B cell (primary cell): ENCODE measurements around the gene HAUS7. TPM values are rescaled to one million over a fixed set of nuclear protein-coding genes. Genes with fewer than 3 reads are reported as not detected.

Experiments used
- ATAC-seq: fragments of 200-7000 bp; cut with Tn5 transposase; one replicate; pipeline ENCODE4 v1.10.0; 2021; ENCODE audit warnings: low read depth, mild to moderate bottlenecking, moderate number of reproducible peaks, moderate library complexity
- CTCF ChIA-PET: fragments of 350-600 bp; sonication (Branson Sonifier 250); formaldehyde crosslinking; loops from one replicate; lab custom pipeline; 2021; ENCODE audit warnings: antibody characterized with exemption, inconsistent platforms; lab: Charles Lee
- POLR2A ChIA-PET: fragments of 350-600 bp; sonication (Branson Sonifier 250); formaldehyde crosslinking; loops from one replicate; lab custom pipeline; 2021; ENCODE audit warnings: antibody characterized with exemption; lab: Charles Lee
- DNase-seq: peaks from one replicate; pipeline ENCODE4 v3.0.0; 2013
- H2AFZ ChIP-seq: 2 replicates; pipeline ENCODE4 v1.6.1; 2012; ENCODE audit warnings: mild to moderate bottlenecking, low read depth, low read length; ENCODE audit not compliant: insufficient read depth, poor library complexity, severe bottlenecking
- H3K27ac ChIP-seq, 2 donors: 1 replicate in 1 of 2; 2 replicates in 1 of 2; pipeline ENCODE4 v1.5.1; 2012 to 2013; ENCODE audit warnings: low read length in 2 of 2, mild to moderate bottlenecking in 2 of 2, moderate library complexity in 1 of 2
- H3K27me3 ChIP-seq, 4 experiments: fragments of 200-600 bp in 1 of 4; sonication (generic) in 1 of 4; replicated peaks in 1 of 4; 1 replicate in 2 of 4; 2 replicates in 2 of 4; pipeline versions ENCODE4 v1.6.1 to v1.7.0; 2013 to 2016; ENCODE audit warnings: low read length in 3 of 4, mild to moderate bottlenecking in 2 of 4, mixed read lengths in 1 of 4, moderate library complexity in 1 of 4; ENCODE audit not compliant: insufficient read depth in 4 of 4, control insufficient read depth in 3 of 4; ENCODE audit errors: control extremely low read depth in 1 of 4
- H3K36me3 ChIP-seq, 2 experiments: replicated peaks in 1 of 2; 1 replicate in 1 of 2; 2 replicates in 1 of 2; pipeline versions ENCODE4 v1.6.1 to v1.7.1; 2013; ENCODE audit warnings: low read length in 1 of 2; ENCODE audit not compliant: insufficient read depth in 2 of 2, control insufficient read depth in 1 of 2; ENCODE audit errors: control extremely low read depth in 1 of 2, extremely low read depth in 1 of 2
- H3K4me1 ChIP-seq, 2 donors: fragments of 200-600 bp in 1 of 2; sonication (generic) in 1 of 2; 1 replicate in 1 of 2; 2 replicates in 1 of 2; pipeline versions ENCODE4 v1.5.1 to v1.6.1; 2013 to 2017; ENCODE audit warnings: low read length in 2 of 2; ENCODE audit not compliant: control insufficient read depth in 2 of 2, insufficient read depth in 2 of 2
- H3K4me2 ChIP-seq: replicated peaks from 2 replicates; pipeline ENCODE3; 2012; ENCODE audit warnings: mild to moderate bottlenecking, low read depth, low read length; ENCODE audit not compliant: poor library complexity, severe bottlenecking
- H3K4me3 ChIP-seq, 5 experiments: fragments of 200-600 bp in 1 of 5; sonication (generic) in 1 of 5; 1 replicate in 3 of 5; 2 replicates in 2 of 5; pipeline versions ENCODE4 v1.5.1 to v1.7.0; 2011 to 2016; ENCODE audit warnings: low read length in 4 of 5, mild to moderate bottlenecking in 4 of 5, low read depth in 2 of 5, control low read depth in 1 of 5, moderate library complexity in 1 of 5; ENCODE audit not compliant: insufficient read depth in 1 of 5; ENCODE audit errors: control extremely low read depth in 1 of 5, extremely low read depth in 1 of 5
- H3K79me2 ChIP-seq: fragments of 200-600 bp; sonication (generic); one replicate; pipeline ENCODE4 v1.6.0; 2016; ENCODE audit warnings: low read length; ENCODE audit not compliant: control insufficient read depth, insufficient read depth
- H3K9ac ChIP-seq: fragments of 200-600 bp; sonication (generic); 2 replicates; pipeline ENCODE4 v1.6.1; 2017; ENCODE audit warnings: mild to moderate bottlenecking, low read length, moderate library complexity
- H3K9me3 ChIP-seq, 3 donors: one replicate each; pipeline versions ENCODE4 v1.6.1 to v1.7.1; 2013; ENCODE audit warnings: low read length in 2 of 3; ENCODE audit not compliant: control insufficient read depth in 2 of 3, insufficient read depth in 1 of 3; ENCODE audit errors: control extremely low read depth in 1 of 3
- H4K20me1 ChIP-seq: 2 replicates; pipeline ENCODE4 v1.6.0; 2012; ENCODE audit warnings: mild to moderate bottlenecking, low read length; ENCODE audit not compliant: insufficient read depth, control insufficient read depth, poor library complexity, severe bottlenecking
- H3K27ac Mint-ChIP-seq: one replicate; pipeline ENCODE4 v1.8.0; 2021; ENCODE audit warnings: mixed read lengths
- H3K27me3 Mint-ChIP-seq: one replicate; pipeline ENCODE4 v1.8.0; 2021; ENCODE audit warnings: mixed read lengths
- H3K4me1 Mint-ChIP-seq: one replicate; pipeline ENCODE4 v1.8.0; 2021; ENCODE audit warnings: mixed read lengths
- H3K4me3 Mint-ChIP-seq: one replicate; pipeline ENCODE4 v1.8.0; 2021; ENCODE audit warnings: mixed read lengths
- H3K9me3 Mint-ChIP-seq: one replicate; pipeline ENCODE4 v1.8.0; 2022; ENCODE audit warnings: mixed read lengths; ENCODE audit not compliant: insufficient read depth
- EZH2 ChIP-seq: IDR thresholded peaks from 2 replicates; pipeline ENCODE4 v1.6.1; 2012; ENCODE audit warnings: borderline replicate concordance, low read depth, mild to moderate bottlenecking, moderate library complexity, low read length; ENCODE audit not compliant: insufficient read depth, poor library complexity, severe bottlenecking
- WGBS: methylation state at CpG from one replicate; pipeline ENCODE4 v1.1.5; 2013; ENCODE audit warnings: missing lambda C conversion rate; ENCODE audit not compliant: insufficient coverage; 5-methylcytosine and 5-hydroxymethylcytosine counted together
- intact Hi-C: fragments of 100-400 bp; cut with micrococcal nuclease; formaldehyde crosslinking; loops from one replicate; pipeline ENCODE4 v1.10.0; 2022
- polyA plus RNA-seq: library from polyadenylated mRNA; depleted of rRNA; stranded (reverse); fragments of >200 nt; gene quantifications from 2 replicates; pipeline ENCODE4 v1.2.3, GENCODE V29; 2012
- total RNA-seq, 2 donors: library from RNA; stranded (reverse); fragments of 120-200 nt in 1 of 2; gene quantifications; 1 replicate in 1 of 2; 2 replicates in 1 of 2; pipeline versions ENCODE4 v1.2.3 to v1.2.4, GENCODE V29; 2013 to 2022
- TF ChIP-seq, protein P1 (sequence below): fragments of 200-600 bp; IDR thresholded peaks from one replicate; pipeline ENCODE4 v1.8.0; 2022; ENCODE audit warnings: antibody characterized with exemption, mild to moderate bottlenecking

HAUS7 gene
- total and polyA plus RNA-seq, 2 donors (not counting 1 experiment from before 2014, with no cell fraction given), result 25.2 to 26.9 TPM

DNA sequence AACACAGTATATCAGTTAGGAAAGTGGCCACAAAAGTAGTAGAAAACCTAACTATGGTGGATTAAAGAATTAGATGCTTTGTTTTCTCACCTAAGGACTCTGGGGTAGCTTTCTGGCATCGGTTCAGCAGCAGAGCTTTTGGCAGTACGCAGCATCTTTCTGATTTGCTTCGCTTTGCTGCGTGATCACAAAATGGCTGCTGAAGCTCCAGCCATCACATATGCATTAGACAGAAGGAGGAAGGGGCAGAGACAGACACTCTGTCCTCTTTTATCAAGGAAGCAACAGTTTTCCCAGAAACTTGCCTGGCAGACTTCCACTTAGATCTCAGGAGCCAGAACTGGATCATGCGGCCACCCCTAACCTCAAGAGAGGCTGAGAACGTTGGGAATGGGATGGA is 39.6 kb downstream of the HAUS7 start:
- intact Hi-C loops, result no loop called here
- Histone ChIP-seq H3K4me3 (no peak overlapping the region), H3K79me2 (no peaks in the 10 kb centered on the region), H3K4me1 (no peaks in the 10 kb centered on the region), H3K4me2 (no peak overlapping the region), H4K20me1 (no peaks in the 10 kb centered on the region), H2AFZ (no peak overlapping the region), H3K9me3 (peaks cover 0 to 5% (median 0%) of the 10 kb centered on the region in 3 donors), H3K36me3 (no peaks in the 10 kb centered on the region), H3K27ac (no peak overlapping the region), H3K9ac (no peak overlapping the region), H3K27me3 (no peaks in the 10 kb centered on the region)
- ATAC-seq (no peak), DNase-seq (no peak)
- ChIA-PET CTCF (no interaction called here), POLR2A (no interaction called here)
- Mint-ChIP-seq H3K27ac (no peak overlapping the region), H3K4me3 (no peak overlapping the region), H3K27me3 (peaks cover 3% of the 10 kb centered on the region), H3K4me1 (no peaks in the 10 kb centered on the region), H3K9me3 (no peaks in the 10 kb centered on the region)
- TF ChIP-seq, protein P1, sequence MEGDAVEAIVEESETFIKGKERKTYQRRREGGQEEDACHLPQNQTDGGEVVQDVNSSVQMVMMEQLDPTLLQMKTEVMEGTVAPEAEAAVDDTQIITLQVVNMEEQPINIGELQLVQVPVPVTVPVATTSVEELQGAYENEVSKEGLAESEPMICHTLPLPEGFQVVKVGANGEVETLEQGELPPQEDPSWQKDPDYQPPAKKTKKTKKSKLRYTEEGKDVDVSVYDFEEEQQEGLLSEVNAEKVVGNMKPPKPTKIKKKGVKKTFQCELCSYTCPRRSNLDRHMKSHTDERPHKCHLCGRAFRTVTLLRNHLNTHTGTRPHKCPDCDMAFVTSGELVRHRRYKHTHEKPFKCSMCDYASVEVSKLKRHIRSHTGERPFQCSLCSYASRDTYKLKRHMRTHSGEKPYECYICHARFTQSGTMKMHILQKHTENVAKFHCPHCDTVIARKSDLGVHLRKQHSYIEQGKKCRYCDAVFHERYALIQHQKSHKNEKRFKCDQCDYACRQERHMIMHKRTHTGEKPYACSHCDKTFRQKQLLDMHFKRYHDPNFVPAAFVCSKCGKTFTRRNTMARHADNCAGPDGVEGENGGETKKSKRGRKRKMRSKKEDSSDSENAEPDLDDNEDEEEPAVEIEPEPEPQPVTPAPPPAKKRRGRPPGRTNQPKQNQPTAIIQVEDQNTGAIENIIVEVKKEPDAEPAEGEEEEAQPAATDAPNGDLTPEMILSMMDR, result no peak
- 95% methylated on average over 4 of the region's 6 CpGs for WGBS

DNA sequence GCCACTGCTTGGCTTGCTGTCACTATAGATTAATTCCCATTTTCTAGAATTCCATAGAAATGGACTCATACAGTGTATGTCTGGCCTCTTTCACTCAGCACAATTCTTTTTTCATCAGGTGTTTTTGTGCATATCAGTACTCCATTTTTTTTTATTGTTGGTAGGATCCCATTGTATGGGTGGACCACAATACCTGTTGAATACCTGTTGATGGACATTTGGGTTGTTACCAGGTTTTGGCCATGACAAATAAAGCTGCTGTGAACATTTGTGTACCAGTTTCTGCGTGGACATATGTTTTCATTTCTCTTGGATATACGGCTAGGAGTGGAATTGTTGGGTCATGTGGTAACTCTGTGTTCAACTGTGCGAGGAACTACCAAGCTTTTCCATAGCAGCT is 44.2 kb downstream of the HAUS7 start:
- Histone ChIP-seq H2AFZ (no peak overlapping the region), H3K79me2 (no peaks in the 10 kb centered on the region), H3K36me3 (no peaks in the 10 kb centered on the region), H3K4me2 (no peak overlapping the region), H3K9me3 (peaks cover 0 to 5% (median 0%) of the 10 kb centered on the region in 3 donors), H3K4me1 (no peaks in the 10 kb centered on the region), H3K4me3 (no peak overlapping the region), H3K27me3 (no peaks in the 10 kb centered on the region), H3K9ac (no peak overlapping the region), H3K27ac (no peak overlapping the region), H4K20me1 (no peaks in the 10 kb centered on the region)
- H3K27me3 Mint-ChIP-seq, result no peaks in the 10 kb centered on the region
- ATAC-seq (no peak), DNase-seq (no peak)
- ChIA-PET CTCF (no interaction called here), POLR2A (no interaction called here)
- H3K4me1 Mint-ChIP-seq, result no peaks in the 10 kb centered on the region
- no peak overlapping the region for H3K27ac Mint-ChIP-seq
- intact Hi-C loops, result no loop called here
- H3K4me3 Mint-ChIP-seq, result no peak overlapping the region
- no peaks in the 10 kb centered on the region for H3K9me3 Mint-ChIP-seq
- TF ChIP-seq, protein P1, result no peak
- TF ChIP-seq EZH2, result no peak
- no CpG with 5 or more reads among the region's 3 CpGs for whole genome bisulfite sequencing
